Mesenchymal stem cell (in vitro differentiated cells and primary cell): Measurements from ENCODE around the gene KCNE1.

Source experiments
- DNase-seq: peaks from one replicate; pipeline ENCODE4 v3.0.0-alpha.2; 2013
- H2AFZ ChIP-seq: one replicate; pipeline ENCODE4 v1.6.1; 2013; ENCODE audit warnings: low read depth, mild to moderate bottlenecking, control low read depth, inconsistent platforms, low read length, moderate library complexity
- H2AK5ac ChIP-seq: 2 replicates; pipeline ENCODE4 v1.6.1; 2013; ENCODE audit warnings: low read length, moderate library complexity, mild to moderate bottlenecking, inconsistent platforms; ENCODE audit not compliant: severe bottlenecking
- H2BK120ac ChIP-seq: one replicate; pipeline ENCODE4 v1.6.1; 2013; ENCODE audit warnings: low read depth, mild to moderate bottlenecking, inconsistent platforms, low read length, moderate library complexity
- H2BK12ac ChIP-seq, 2 experiments: one replicate each; pipeline ENCODE4 v1.6.1; 2013; ENCODE audit warnings: inconsistent platforms in 2 of 2, low read length in 2 of 2, mild to moderate bottlenecking in 2 of 2, moderate library complexity in 2 of 2, control low read depth in 1 of 2
- H2BK15ac ChIP-seq: one replicate; pipeline ENCODE4 v1.6.1; 2013; ENCODE audit warnings: mild to moderate bottlenecking, low read depth, inconsistent platforms; ENCODE audit not compliant: poor library complexity, severe bottlenecking
- H2BK5ac ChIP-seq: 2 replicates; pipeline ENCODE4 v1.6.1; 2013; ENCODE audit warnings: low read depth, mild to moderate bottlenecking, low read length, control low read depth, inconsistent platforms; ENCODE audit not compliant: poor library complexity, severe bottlenecking
- H3K14ac ChIP-seq, 2 experiments: one replicate each; pipeline ENCODE4 v1.6.1; 2013; ENCODE audit warnings: inconsistent platforms in 2 of 2, low read length in 2 of 2, control low read depth in 1 of 2, mild to moderate bottlenecking in 1 of 2, moderate library complexity in 1 of 2
- H3K18ac ChIP-seq, 2 experiments: one replicate each; pipeline ENCODE4 v1.6.1; 2013; ENCODE audit warnings: inconsistent platforms in 2 of 2, low read length in 2 of 2, control low read depth in 1 of 2, low read depth in 1 of 2, mild to moderate bottlenecking in 1 of 2
- H3K23ac ChIP-seq, 2 experiments: one replicate each; pipeline ENCODE4 v1.6.1; 2013; ENCODE audit warnings: inconsistent platforms in 2 of 2, low read length in 2 of 2, mild to moderate bottlenecking in 2 of 2, moderate library complexity in 2 of 2, control low read depth in 1 of 2
- H3K27ac ChIP-seq: 2 replicates; pipeline ENCODE4 v1.5.1; 2013; ENCODE audit warnings: mild to moderate bottlenecking, moderate library complexity, low read length, control low read depth, inconsistent platforms; ENCODE audit not compliant: poor library complexity, severe bottlenecking
- H3K27me3 ChIP-seq, 2 experiments: 2 replicates each; pipeline versions ENCODE4 v1.6.1 to v1.7.0; 2013; ENCODE audit warnings: low read length in 2 of 2, mild to moderate bottlenecking in 2 of 2, moderate library complexity in 2 of 2, control low read depth in 1 of 2, inconsistent platforms in 1 of 2; ENCODE audit not compliant: control insufficient read depth in 1 of 2, insufficient read depth in 1 of 2
- H3K36me3 ChIP-seq, 2 experiments: 2 replicates each; pipeline versions ENCODE4 v1.6.1 to v1.7.0; 2013; ENCODE audit warnings: low read length in 2 of 2, control low read depth in 1 of 2, inconsistent platforms in 1 of 2, low read depth in 1 of 2, mild to moderate bottlenecking in 1 of 2; ENCODE audit not compliant: insufficient read depth in 2 of 2, control insufficient read depth in 1 of 2
- H3K4ac ChIP-seq, 2 experiments: one replicate each; pipeline ENCODE4 v1.6.1; 2013; ENCODE audit warnings: inconsistent platforms in 2 of 2, low read length in 2 of 2, mild to moderate bottlenecking in 2 of 2, moderate library complexity in 2 of 2, control low read depth in 1 of 2, low read depth in 1 of 2
- H3K4me1 ChIP-seq: 2 replicates; pipeline ENCODE4 v1.6.1; 2013; ENCODE audit warnings: low read depth, low read length, control low read depth; ENCODE audit not compliant: control insufficient read depth, insufficient read depth
- H3K4me2 ChIP-seq: 2 replicates; pipeline ENCODE4 v1.6.1; 2013; ENCODE audit warnings: low read length, mild to moderate bottlenecking, inconsistent platforms; ENCODE audit not compliant: poor library complexity, severe bottlenecking
- H3K4me3 ChIP-seq, 2 experiments: 2 replicates each; pipeline versions ENCODE4 v1.5.1 to v1.7.0; 2013; ENCODE audit warnings: low read length in 2 of 2, mild to moderate bottlenecking in 2 of 2, control low read depth in 1 of 2, low read depth in 1 of 2; ENCODE audit not compliant: insufficient read depth in 1 of 2
- H3K79me1 ChIP-seq: replicated peaks from 2 replicates; pipeline ENCODE4 v1.6.1; 2013; ENCODE audit warnings: mild to moderate bottlenecking, control low read depth, low read length, inconsistent platforms; ENCODE audit not compliant: poor library complexity, severe bottlenecking
- H3K9ac ChIP-seq: 2 replicates; pipeline ENCODE4 v1.7.0; 2013; ENCODE audit warnings: mild to moderate bottlenecking, low read length, moderate library complexity
- H3K9me3 ChIP-seq: 2 replicates; pipeline ENCODE4 v1.7.0; 2013; ENCODE audit warnings: mild to moderate bottlenecking, low read length; ENCODE audit not compliant: control insufficient read depth
- H4K8ac ChIP-seq: one replicate; pipeline ENCODE4 v1.6.1; 2013; ENCODE audit warnings: inconsistent platforms, mild to moderate bottlenecking, low read length, moderate library complexity
- H4K91ac ChIP-seq: one replicate; pipeline ENCODE4 v1.6.1; 2013; ENCODE audit warnings: mild to moderate bottlenecking, low read length, inconsistent platforms
- WGBS: methylation state at CpG from one replicate; pipeline ENCODE4 v1.1.7; 2013; ENCODE audit warnings: mixed read lengths; 5-methylcytosine and 5-hydroxymethylcytosine counted together

KCNE1 gene

DNA sequence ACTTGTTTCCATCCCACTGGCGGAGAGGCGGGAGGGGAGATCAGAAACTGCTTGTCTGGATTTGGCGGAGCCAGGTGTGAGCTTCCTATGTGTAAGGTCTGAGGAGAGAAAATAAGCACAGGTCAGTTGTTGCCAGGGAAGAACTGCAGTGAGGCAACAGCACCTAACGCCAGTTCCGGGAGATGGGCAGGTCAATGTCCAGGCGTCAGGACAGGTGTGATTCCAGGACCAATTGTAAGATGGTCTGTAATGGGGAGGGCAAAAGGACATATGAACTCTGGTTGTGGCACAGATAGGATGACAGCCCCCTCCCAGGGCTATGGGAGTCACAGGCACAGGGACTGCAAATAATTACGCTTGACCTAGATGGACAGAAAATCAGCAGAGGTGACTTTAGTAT is 9.6 kb upstream of the KCNE1 start:
- Histone ChIP-seq H3K9me3 (no peaks in the 10 kb centered on the region), H3K36me3 (peaks cover 53 to 66% of the 10 kb centered on the region in 2 experiments), H3K18ac (no peak overlapping the region)

DNA sequence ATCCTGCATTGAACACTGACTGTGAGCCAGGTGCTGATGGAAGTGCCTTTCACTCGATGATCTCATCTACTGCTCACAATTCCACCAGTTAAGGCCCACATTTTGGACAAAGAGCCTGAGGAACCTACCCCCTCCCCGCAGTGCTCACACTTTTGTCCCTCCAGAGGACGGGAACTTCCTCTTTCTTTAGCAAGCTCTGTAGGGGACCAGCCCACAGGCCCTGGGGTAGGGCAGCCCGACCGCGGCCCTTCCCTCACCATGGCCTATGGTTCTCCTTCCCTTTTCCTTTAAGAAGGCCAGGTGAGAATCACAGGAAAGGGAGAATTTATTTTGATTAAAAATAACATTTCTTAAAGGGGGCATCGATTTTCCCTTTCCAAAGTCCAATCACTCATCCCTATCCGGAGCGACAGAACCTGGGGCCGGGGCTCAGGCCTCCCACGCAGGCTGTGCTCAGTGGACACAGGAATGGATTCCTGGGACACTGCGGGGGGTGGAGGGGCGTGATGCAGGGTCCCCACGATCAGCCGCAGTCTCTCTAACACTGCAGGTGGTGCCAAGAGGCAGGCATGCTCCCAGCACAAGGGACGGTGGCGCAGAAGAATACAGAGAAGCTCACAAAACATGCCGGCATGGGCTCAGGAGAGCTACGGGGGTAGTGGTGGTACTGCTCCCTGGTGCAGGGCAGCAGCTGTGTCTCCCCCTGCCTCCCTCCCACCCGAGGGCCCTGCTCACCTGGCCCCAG is 8.9 kb upstream of the KCNE1 start:
- Histone ChIP-seq H3K4me2 (no peak overlapping the region), H3K36me3 (peaks cover 53 to 71% of the 10 kb centered on the region in 2 experiments), H2AFZ (no peak overlapping the region), H3K9me3 (no peaks in the 10 kb centered on the region), H3K79me1 (peaks cover 10% of the 10 kb centered on the region), H4K8ac (no peak overlapping the region), H3K9ac (no peak overlapping the region), H3K4me1 (peaks cover 37% of the 10 kb centered on the region), H3K23ac (no peak overlapping the region), H3K14ac (no peak overlapping the region), H2BK5ac (no peak overlapping the region), H2BK12ac (no peak overlapping the region), H3K27ac (peak overlapping the region; percentile 20), H3K27me3 (no peaks in the 10 kb centered on the region), H4K91ac (no peak overlapping the region), H3K4me3 (no peak overlapping the region), H2AK5ac (peak overlapping the region; percentile 15), H3K4ac (no peak overlapping the region), H2BK15ac (no peak overlapping the region), H3K18ac (no peak overlapping the region), H2BK120ac (no peak overlapping the region)
- no peak for DNase-seq
- 93% methylated on average over 17 of the region's 20 CpGs for whole genome bisulfite sequencing

More for the DNA sequence above, 9.6 kb upstream of the KCNE1 start:
- Histone ChIP-seq H4K91ac (no peak overlapping the region), H2BK12ac (no peak overlapping the region), H2BK120ac (no peak overlapping the region), H3K27me3 (no peaks in the 10 kb centered on the region), H2AFZ (no peak overlapping the region), H3K14ac (no peak overlapping the region), H3K4ac (no peak overlapping the region), H3K4me3 (no peak overlapping the region), H3K4me1 (peaks cover 37% of the 10 kb centered on the region), H2BK5ac (no peak overlapping the region), H3K79me1 (peaks cover 10% of the 10 kb centered on the region), H3K27ac (no peak overlapping the region), H3K4me2 (no peak overlapping the region), H3K23ac (no peak overlapping the region), H2AK5ac (no peak overlapping the region), H4K8ac (no peak overlapping the region), H2BK15ac (no peak overlapping the region), H3K9ac (no peak overlapping the region)
- no peak for DNase-seq
- WGBS: 98% methylated on average over 7 of the region's 7 CpGs

DNA sequence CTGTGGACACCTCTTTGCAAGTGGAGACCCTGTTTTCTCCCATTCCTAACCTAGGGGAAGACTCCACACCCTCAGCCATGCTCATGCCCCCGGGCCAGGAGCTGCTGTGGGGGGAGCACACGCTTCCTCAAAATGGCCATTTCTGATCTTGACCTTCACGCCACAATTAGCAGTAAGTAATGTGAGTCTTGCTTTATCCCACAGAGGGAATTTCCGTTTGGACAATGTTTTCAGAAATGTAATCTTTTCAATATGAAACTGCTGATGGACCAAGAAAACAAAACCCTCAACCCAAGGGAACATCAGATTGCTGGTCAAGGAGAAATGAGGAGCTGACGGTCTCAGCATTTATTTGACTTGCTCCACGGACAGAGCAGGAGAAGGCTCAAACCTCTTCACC is 8.3 kb upstream of the KCNE1 start:
- no peak overlapping the region for H3K4ac ChIP-seq
- DNase-seq: no peak
- 93% methylated on average over 3 of the region's 6 CpGs for WGBS
- H3K4me3 ChIP-seq: no peak overlapping the region
- H2BK15ac ChIP-seq: no peak overlapping the region
- H2BK120ac ChIP-seq: no peak overlapping the region
- no peak overlapping the region for H3K14ac ChIP-seq
- H4K91ac ChIP-seq: no peak overlapping the region
- no peak overlapping the region for H2AFZ ChIP-seq
- no peak overlapping the region for H2BK12ac ChIP-seq
- no peak overlapping the region for H4K8ac ChIP-seq
- H2BK5ac ChIP-seq: no peak overlapping the region
- H3K4me2 ChIP-seq: no peak overlapping the region
- no peak overlapping the region for H2AK5ac ChIP-seq
- peaks cover 37% of the 10 kb centered on the region for H3K4me1 ChIP-seq
- H3K18ac ChIP-seq: no peak overlapping the region
- peaks cover 10% of the 10 kb centered on the region for H3K79me1 ChIP-seq
- H3K23ac ChIP-seq: no peak overlapping the region
- no peaks in the 10 kb centered on the region for H3K27me3 ChIP-seq
- H3K9ac ChIP-seq: no peak overlapping the region
- no peaks in the 10 kb centered on the region for H3K9me3 ChIP-seq
- peaks cover 53 to 77% of the 10 kb centered on the region in 2 experiments for H3K36me3 ChIP-seq
- peak overlapping the region; percentile 20 for H3K27ac ChIP-seq

DNA sequence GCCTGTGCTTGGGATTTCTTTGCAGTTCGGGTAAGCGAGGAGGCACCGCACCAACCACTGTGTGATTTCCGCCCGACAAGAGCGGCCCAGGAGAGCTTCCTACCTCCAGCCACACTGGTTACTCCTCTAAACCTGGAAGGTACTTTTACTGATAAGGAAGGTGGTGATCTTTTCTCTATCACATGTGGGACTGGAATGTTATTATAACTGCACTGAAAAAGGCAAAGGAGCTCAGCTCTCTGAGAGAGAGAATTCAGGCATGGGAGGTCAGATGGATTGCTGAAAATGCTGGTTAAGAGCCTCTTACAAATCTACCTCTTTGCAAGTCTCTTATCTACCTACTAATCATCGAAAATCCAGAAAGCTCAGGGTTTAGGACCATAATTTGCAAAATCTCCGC is 7.7 kb upstream of the KCNE1 start:
- Histone ChIP-seq H3K4me3 (no peak overlapping the region), H3K18ac (no peak overlapping the region), H3K14ac (no peak overlapping the region), H2BK12ac (no peak overlapping the region), H3K79me1 (peaks cover 10% of the 10 kb centered on the region), H3K4me1 (peaks cover 37% of the 10 kb centered on the region), H3K27me3 (no peaks in the 10 kb centered on the region), H3K9me3 (no peaks in the 10 kb centered on the region), H3K27ac (no peak overlapping the region), H3K9ac (no peak overlapping the region), H2BK5ac (no peak overlapping the region), H2AK5ac (no peak overlapping the region), H4K91ac (no peak overlapping the region), H4K8ac (no peak overlapping the region), H2BK15ac (no peak overlapping the region), H3K23ac (no peak overlapping the region), H3K4ac (no peak overlapping the region), H3K4me2 (no peak overlapping the region), H3K36me3 (peaks cover 53 to 79% of the 10 kb centered on the region in 2 experiments), H2AFZ (no peak overlapping the region), H2BK120ac (no peak overlapping the region)
- DNase-seq: no peak
- 100% methylated on average over 5 of the region's 8 CpGs for WGBS
